HG03460 (cell line): Measurements from ENCODE around the gene CPLX3.
A peak's percentile ranks its signal among the peaks of the same experiment; 100 is the strongest.

Source experiments
- ATAC-seq: cut with Tn5 transposase; IDR thresholded peaks from one replicate; pipeline ENCODE4 v1.9.1; 2021; ENCODE audit not compliant: unreplicated experiment

CPLX3 gene

GRCh38 chr15:74827614-74828013 lies 1.2 kb downstream of the CPLX3 start:
- ATAC-seq = no peak

- ATAC-seq = no peak
Measured at GRCh38 chr15:74828835-74829234, 2.4 kb downstream of the CPLX3 start.

GRCh38 chr15:74829486-74829885 lies 3.1 kb downstream of the CPLX3 start:
- no peak for ATAC-seq

- no peak for ATAC-seq
Measured at GRCh38 chr15:74829991-74830390, 3.6 kb downstream of the CPLX3 start.

DNA sequence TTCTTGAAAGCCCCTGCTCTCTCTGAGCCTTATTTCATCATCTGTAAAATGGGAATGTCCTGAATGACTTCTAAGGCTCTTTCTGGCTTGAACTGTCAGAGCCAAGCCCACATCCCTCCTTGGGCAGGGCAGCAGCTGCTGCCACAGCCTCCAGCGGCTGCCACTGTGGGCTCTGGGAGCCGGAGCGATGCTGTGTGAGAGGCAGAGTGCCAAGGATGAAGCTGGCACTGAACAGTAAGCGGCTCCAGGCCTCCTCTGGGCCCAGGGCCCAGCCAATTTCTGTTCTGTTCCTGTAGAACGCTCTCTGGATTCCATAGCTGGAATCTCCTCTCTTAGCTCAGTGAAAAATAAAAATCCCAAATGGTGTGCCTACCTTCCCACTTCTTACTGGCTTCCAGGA lies 4.4 kb downstream of the CPLX3 start:
- ATAC-seq = no peak

DNA sequence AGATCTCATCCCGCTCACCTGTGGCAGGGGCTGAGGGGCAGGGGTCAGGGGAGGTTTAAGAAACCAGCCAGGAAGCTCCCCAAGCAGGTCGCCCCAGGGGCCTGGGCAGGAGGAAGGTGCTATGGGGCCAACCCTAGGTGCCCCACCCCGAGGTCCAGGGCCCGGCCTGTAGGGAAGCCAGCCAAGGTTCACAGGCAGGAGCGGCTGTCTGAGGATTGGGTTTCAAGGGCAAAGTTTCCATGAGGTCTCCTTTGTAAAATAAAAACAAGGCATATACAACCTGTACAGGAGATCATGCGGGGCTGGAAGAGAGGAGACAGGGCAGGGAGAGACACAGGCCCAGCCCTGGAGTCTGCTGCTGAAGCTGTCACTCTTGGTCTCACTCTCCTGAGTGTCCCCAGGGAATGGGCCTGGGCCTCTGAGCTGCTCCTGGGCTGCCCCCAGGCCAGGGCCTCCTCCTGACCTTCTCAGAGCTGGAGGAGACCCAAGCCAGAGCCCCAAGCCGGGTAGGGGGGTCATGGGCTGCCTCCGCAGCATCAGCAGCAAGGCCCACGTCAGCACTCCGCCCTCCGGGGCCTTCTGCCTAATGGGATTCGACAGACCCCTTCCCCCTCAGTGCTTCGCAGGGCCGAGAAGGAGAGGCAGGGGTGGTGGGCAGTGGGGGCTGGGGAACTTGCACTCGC lies 5.5 kb downstream of the CPLX3 start:
- no peak for ATAC-seq

GRCh38 chr15:74832826-74833225 lies 6.4 kb downstream of the CPLX3 start:
- no peak for ATAC-seq

GRCh38 chr15:74833376-74834107 lies 7.1 kb downstream of the CPLX3 start:
- ATAC-seq = no peak

DNA sequence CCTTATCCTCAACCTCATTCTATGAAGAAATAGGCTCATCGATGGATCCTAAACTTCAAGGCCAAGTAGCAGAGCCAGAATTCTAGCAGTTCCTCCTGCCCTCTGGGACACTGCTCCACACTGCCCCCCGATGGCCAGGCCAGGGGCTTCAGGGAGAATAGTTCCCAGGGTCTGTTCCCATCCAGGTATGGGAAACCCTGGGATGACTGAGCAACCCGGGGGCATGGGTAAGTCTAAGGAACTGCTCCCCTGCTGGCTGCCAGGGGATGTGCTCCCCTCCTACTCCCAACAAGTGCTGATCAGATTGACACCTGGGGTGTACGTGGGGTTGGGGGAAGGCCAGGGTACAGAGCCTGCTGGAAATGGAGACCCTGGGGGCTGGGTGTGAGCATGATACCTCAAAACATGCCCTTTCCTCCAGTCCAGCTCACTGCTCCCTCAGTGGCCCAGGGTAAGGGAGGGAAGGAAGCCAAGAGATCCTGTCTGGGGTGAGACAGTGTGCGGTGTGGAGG lies 8.9 kb downstream of the CPLX3 start:
- no peak for ATAC-seq

DNA sequence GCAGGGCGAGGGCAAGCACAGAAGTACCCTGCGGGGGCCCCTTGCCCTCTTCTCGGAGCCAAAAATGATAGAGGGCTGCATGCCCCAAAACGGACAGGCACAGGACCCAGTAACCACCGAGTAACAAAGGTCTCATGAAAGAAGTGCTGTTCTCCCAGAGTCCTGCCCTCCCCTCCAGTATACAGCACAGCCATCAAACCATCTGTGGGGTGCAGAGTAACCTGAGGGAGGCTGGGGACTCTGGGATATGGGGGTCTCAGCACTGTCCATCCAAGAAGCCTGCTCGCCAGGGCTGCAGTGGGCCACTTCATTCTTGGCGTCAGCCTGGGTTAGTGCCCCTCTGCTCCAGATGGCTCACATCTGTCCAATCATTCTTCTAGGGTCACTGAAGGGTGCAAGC lies 10.4 kb downstream of the CPLX3 start:
- ATAC-seq = no peak

GRCh38 chr15:74837482-74838136 lies 11.2 kb downstream of the CPLX3 start:
- ATAC-seq = no peak

GRCh38 chr15:74838137-74838516 lies 11.7 kb downstream of the CPLX3 start:
- ATAC-seq = no peak

- ATAC-seq = no peak
Measured at GRCh38 chr15:74838746-74839525, 12.5 kb downstream of the CPLX3 start.

DNA sequence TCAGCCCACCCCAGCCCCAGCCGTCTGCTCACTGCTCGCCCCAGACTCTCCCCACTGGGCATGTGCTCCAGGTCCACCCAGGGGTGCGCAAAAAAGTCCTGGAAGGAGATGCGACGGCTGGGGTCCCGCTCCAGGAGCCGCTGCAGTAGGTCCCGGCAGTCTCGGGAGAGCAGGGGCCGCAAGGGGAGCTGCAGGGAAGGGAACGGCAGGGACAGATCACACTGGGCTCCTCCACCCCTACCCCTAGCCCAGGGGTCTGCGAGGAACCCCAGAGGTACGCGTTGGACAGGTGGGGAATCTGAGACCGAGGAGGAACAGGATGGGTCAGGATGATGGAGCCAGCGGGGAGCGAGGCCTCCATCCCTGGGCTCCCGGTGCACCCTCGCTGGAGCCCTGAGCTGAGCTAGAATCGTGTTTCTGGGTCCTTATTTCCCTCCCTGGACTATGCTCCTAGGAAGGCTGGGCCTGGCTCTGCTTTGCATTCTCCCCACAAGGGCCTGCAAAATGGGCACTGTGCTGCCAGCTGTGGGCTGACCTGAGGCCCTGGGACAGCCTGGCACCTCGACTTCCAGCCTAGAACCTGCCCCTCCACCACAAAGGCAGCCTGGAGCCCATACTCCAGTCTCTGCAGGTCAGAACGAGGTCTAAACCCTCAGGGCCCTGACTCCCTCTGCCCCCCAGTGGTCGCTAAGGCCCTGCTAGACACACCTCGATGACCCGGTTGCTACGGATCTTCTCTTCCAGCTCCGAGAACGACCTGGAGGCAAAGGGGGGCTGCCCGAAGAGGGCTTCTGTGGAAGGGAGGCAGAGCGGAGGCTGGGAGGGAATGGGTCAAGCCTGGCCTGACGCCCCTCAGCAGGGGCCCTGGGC lies 13.3 kb downstream of the CPLX3 start:
- ATAC-seq = no peak

DNA sequence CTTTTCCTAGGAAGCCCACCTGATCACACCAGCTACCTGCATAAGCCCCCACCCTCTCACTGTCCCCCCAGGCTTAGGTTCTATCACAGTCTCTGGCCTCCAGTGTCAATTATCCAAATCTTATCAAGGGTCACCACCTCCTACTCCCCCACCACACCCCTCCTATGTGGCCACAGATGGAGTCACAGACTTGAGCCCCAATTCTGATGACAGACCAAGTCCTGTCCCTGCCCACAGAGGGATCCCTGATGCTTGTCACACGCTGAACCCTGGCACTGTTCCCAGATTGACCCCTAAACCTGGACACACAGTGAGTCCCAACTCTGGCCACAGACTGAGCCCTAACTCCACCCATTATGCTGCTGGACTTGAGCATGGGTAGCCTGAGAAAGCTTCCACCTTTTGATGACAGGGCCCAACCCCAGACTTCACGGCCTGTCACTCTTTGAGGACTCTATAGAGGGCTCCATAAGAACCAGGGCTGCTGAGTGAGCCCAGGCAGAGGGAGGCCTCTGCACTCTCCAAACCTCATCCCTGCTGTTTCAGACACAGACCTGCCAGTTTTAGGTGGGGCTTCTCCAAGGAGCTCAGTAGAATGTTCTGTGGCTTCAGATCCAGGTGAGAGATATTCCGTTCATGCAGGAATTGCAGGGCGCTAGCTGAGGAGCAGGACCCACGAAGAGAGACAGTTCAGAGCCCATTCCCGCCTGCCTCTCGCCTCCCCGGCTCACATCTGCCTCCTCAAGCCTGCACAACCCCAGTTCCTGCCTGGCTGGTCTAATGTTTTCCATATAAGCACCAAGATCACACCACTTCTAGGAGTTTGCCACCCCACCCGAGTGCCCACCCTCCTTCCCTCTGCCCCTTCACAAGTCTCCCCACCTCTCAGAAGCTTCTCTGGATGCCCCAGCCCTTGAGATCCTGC lies 14.7 kb downstream of the CPLX3 start:
- no peak for ATAC-seq

GRCh38 chr15:74841891-74842373 lies 15.5 kb downstream of the CPLX3 start:
- ATAC-seq = no peak

DNA sequence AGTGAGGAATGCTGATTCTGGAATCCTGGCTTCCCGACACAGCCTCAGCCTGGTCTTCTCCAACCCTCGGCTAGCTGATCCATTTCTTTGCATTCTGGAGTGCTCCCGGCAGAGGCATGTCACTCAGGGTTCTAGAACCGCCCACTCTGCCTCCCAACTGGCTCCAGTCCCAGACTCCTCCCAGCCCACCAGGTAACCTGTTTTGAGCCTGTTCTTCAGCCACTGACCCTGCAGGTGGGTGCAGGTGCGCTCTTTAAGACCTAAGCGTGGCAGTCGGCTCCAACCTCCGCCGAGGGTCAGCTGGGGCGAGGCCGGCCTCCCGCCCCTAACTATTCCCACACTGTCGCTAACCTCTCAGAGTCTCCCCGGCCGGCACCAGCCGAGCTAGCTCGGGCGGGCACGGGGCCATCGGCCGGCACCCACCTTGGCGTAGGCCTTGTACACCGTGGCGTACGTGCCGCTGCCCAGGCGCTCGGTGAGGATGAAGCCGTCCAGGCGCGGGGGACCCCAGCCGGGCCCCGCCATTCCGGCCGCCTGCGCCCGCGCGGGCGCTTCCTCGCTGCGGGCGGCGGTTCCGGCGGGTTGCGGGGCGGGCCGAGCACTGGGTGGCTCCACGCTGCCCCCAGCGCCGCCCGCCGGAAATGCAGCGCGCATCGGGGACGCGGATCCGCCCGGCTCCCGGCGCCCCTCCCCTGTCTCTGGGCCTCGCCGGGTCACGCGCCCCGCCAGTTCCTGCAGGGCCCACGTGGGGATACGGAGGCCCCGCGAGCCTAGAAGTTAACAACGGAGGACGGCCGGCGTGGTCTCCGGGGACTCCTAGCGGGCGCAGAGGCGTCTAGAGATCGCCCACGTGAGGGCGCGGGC lies 16.4 kb downstream of the CPLX3 start, which contains the start of gene ULK3:
Gene ULK3 (minus strand): TSS at position 576 of the 864 bp plus-strand sequence. CDS start 51 bp downstream, at position 525.
- peak; percentile 73 for ATAC-seq

GRCh38 chr15:74843445-74843828 lies 17.0 kb downstream of the CPLX3 start:
- ATAC-seq = no peak
